Neutrophil (primary cell): Measurements from ENCODE around the gene CACNA2D3.

ENCODE experiments used
- H3K27ac ChIP-seq: fragments of 200-600 bp; sonication (generic); 2 replicates; pipeline ENCODE4 v1.5.1; 2016; ENCODE audit warnings: mild to moderate bottlenecking, moderate library complexity
- H3K27me3 ChIP-seq: fragments of 200-600 bp; sonication (generic); 2 replicates; pipeline ENCODE4 v1.6.0; 2016; ENCODE audit warnings: mild to moderate bottlenecking
- H3K36me3 ChIP-seq: fragments of 200-600 bp; sonication (generic); 2 replicates; pipeline ENCODE4 v1.5.1; 2017
- H3K4me1 ChIP-seq, 2 experiments: fragments of 200-600 bp in 1 of 2; sonication (generic) in 1 of 2; 1 replicate in 1 of 2; 2 replicates in 1 of 2; pipeline versions ENCODE4 v1.5.1 to v1.6.1; 2013 to 2016; ENCODE audit warnings: low read depth in 1 of 2, low read length in 1 of 2, mild to moderate bottlenecking in 1 of 2, moderate library complexity in 1 of 2; ENCODE audit not compliant: control insufficient read depth in 1 of 2, insufficient read depth in 1 of 2
- H3K4me3 ChIP-seq, 2 experiments: fragments of 200-600 bp in 1 of 2; sonication (generic) in 1 of 2; 1 replicate in 1 of 2; 2 replicates in 1 of 2; pipeline ENCODE4 v1.5.1; 2013 to 2016; ENCODE audit warnings: low read depth in 1 of 2, low read length in 1 of 2, mild to moderate bottlenecking in 1 of 2, moderate library complexity in 1 of 2
- H3K9me3 ChIP-seq: fragments of 200-600 bp; sonication (generic); 2 replicates; pipeline ENCODE4 v1.5.1; 2016
- CTCF ChIP-seq: fragments of 200-600 bp; sonication (generic); IDR thresholded peaks from 2 replicates; pipeline ENCODE4 v1.5.1; 2016; ENCODE audit warnings: antibody characterized with exemption

Gene CACNA2D3

GRCh38 chr3:54131026-54131605 lies 8.8 kb downstream of the CACNA2D3 start:
- H3K27me3 ChIP-seq: peaks cover 64% of the 10 kb centered on the region
- H3K4me3 ChIP-seq: no peak overlapping the region
- H3K36me3 ChIP-seq: no peaks in the 10 kb centered on the region
- no peak overlapping the region for H3K27ac ChIP-seq
- no peaks in the 10 kb centered on the region for H3K9me3 ChIP-seq
- TF ChIP-seq CTCF: no peak
- H3K4me1 ChIP-seq: no peaks in the 10 kb centered on the region

- TF ChIP-seq CTCF: no peak
- H3K4me3 ChIP-seq: no peak overlapping the region
- H3K27ac ChIP-seq: no peak overlapping the region
- H3K4me1 ChIP-seq: no peaks in the 10 kb centered on the region
- H3K27me3 ChIP-seq: peaks cover 56% of the 10 kb centered on the region
- no peaks in the 10 kb centered on the region for H3K36me3 ChIP-seq
- H3K9me3 ChIP-seq: no peaks in the 10 kb centered on the region
Measured at GRCh38 chr3:54131890-54132289, 9.5 kb downstream of the CACNA2D3 start.

GRCh38 chr3:54132685-54133084 lies 10.3 kb downstream of the CACNA2D3 start:
- Histone ChIP-seq H3K4me1 (no peaks in the 10 kb centered on the region), H3K27ac (no peak overlapping the region), H3K27me3 (peaks cover 49% of the 10 kb centered on the region), H3K36me3 (no peaks in the 10 kb centered on the region), H3K4me3 (no peak overlapping the region), H3K9me3 (no peaks in the 10 kb centered on the region)
- TF ChIP-seq CTCF: no peak

GRCh38 chr3:54133196-54133595 lies 10.8 kb downstream of the CACNA2D3 start:
- Histone ChIP-seq H3K27ac (no peak overlapping the region), H3K4me1 (no peaks in the 10 kb centered on the region), H3K9me3 (no peaks in the 10 kb centered on the region), H3K27me3 (peaks cover 46% of the 10 kb centered on the region), H3K36me3 (no peaks in the 10 kb centered on the region), H3K4me3 (no peak overlapping the region)
- no peak for TF ChIP-seq CTCF

GRCh38 chr3:54134155-54134554 lies 11.8 kb downstream of the CACNA2D3 start:
- no peak overlapping the region for H3K4me3 ChIP-seq
- no peak for TF ChIP-seq CTCF
- peaks cover 40% of the 10 kb centered on the region for H3K27me3 ChIP-seq
- H3K36me3 ChIP-seq: no peaks in the 10 kb centered on the region
- no peak overlapping the region for H3K27ac ChIP-seq
- H3K4me1 ChIP-seq: no peaks in the 10 kb centered on the region
- H3K9me3 ChIP-seq: no peaks in the 10 kb centered on the region

GRCh38 chr3:54134713-54135112 lies 12.4 kb downstream of the CACNA2D3 start:
- H3K27ac ChIP-seq: no peak overlapping the region
- H3K4me1 ChIP-seq: no peaks in the 10 kb centered on the region
- no peak for TF ChIP-seq CTCF
- H3K4me3 ChIP-seq: no peak overlapping the region
- no peaks in the 10 kb centered on the region for H3K9me3 ChIP-seq
- H3K27me3 ChIP-seq: peaks cover 37% of the 10 kb centered on the region
- no peaks in the 10 kb centered on the region for H3K36me3 ChIP-seq
